Neural crest cell (in vitro differentiated cells): ENCODE data around the gene JPT2. TPM values are rescaled to one million over a fixed set of nuclear protein-coding genes. Genes with fewer than 3 reads are reported as not detected.

Source experiments
- DNase-seq: peaks from one replicate; pipeline ENCODE4 v3.0.0; 2021; ENCODE audit warnings: low read depth, mixed read lengths, low spot score
- H3K27ac Mint-ChIP-seq: one replicate; pipeline ENCODE4 v1.8.0; 2021; ENCODE audit warnings: mild to moderate bottlenecking, mixed read lengths; ENCODE audit not compliant: unreplicated experiment
- H3K27me3 Mint-ChIP-seq: 2 replicates; pipeline ENCODE4 v1.8.0; 2021; ENCODE audit warnings: low read depth, mild to moderate bottlenecking, mixed read lengths
- H3K36me3 Mint-ChIP-seq: 2 replicates; pipeline ENCODE4 v1.8.0; 2021; ENCODE audit warnings: low read depth, mild to moderate bottlenecking, mixed read lengths
- H3K4me1 Mint-ChIP-seq: 2 replicates; pipeline ENCODE4 v1.8.0; 2021; ENCODE audit warnings: mixed read lengths
- H3K4me3 Mint-ChIP-seq: one replicate; pipeline ENCODE4 v1.8.0; 2021; ENCODE audit warnings: mild to moderate bottlenecking, mixed read lengths
- H3K9me3 Mint-ChIP-seq: 2 replicates; pipeline ENCODE4 v1.8.0; 2021; ENCODE audit warnings: mixed read lengths
- CTCF ChIP-seq: fragments of 200-600 bp; sonication (generic); conservative IDR thresholded peaks from 2 replicates; pipeline ENCODE4 v1.5.0; 2021; ENCODE audit warnings: antibody characterized with exemption, mild to moderate bottlenecking
- total RNA-seq: library from RNA; stranded (reverse); gene quantifications from 2 replicates; pipeline ENCODE4 v1.2.1, GENCODE V29; 2021

The JPT2 gene
- total RNA-seq, 1 donor from 2014 or later: 247 TPM

- H3K27ac Mint-ChIP-seq: peak overlapping the region; percentile 72
Observed at GRCh38 chr16:1633310-1633709, 44.8 kb upstream of the JPT2 start.

GRCh38 chr16:1634541-1634940 lies 43.5 kb upstream of the JPT2 start:
- H3K4me1 Mint-ChIP-seq: peaks cover 4% of the 10 kb centered on the region
- H3K4me3 Mint-ChIP-seq: no peak overlapping the region
- H3K36me3 Mint-ChIP-seq: peaks cover 6% of the 10 kb centered on the region
- no peak for TF ChIP-seq CTCF
- H3K27ac Mint-ChIP-seq: peak overlapping the region; percentile 89
- DNase-seq: no peak
- H3K9me3 Mint-ChIP-seq: no peaks in the 10 kb centered on the region
- no peaks in the 10 kb centered on the region for H3K27me3 Mint-ChIP-seq

More at GRCh38 chr16:1633310-1633709, 44.8 kb upstream of the JPT2 start:
- no peak for TF ChIP-seq CTCF
- Mint-ChIP-seq H3K27me3 (no peaks in the 10 kb centered on the region), H3K4me1 (peaks cover 4% of the 10 kb centered on the region), H3K4me3 (no peak overlapping the region), H3K9me3 (no peaks in the 10 kb centered on the region), H3K36me3 (peaks cover 6% of the 10 kb centered on the region)
- DNase-seq: no peak

GRCh38 chr16:1635070-1635469 lies 43.0 kb upstream of the JPT2 start:
- Mint-ChIP-seq H3K4me1 (peaks cover 4% of the 10 kb centered on the region), H3K27me3 (no peaks in the 10 kb centered on the region), H3K9me3 (no peaks in the 10 kb centered on the region), H3K27ac (peak overlapping the region; percentile 43), H3K36me3 (peaks cover 6% of the 10 kb centered on the region), H3K4me3 (no peak overlapping the region)
- no peak for DNase-seq
- no peak for TF ChIP-seq CTCF

GRCh38 chr16:1637526-1637925 lies 40.6 kb upstream of the JPT2 start:
- no peaks in the 10 kb centered on the region for H3K9me3 Mint-ChIP-seq
- H3K27ac Mint-ChIP-seq: no peak overlapping the region
- peaks cover 4% of the 10 kb centered on the region for H3K4me1 Mint-ChIP-seq
- DNase-seq: no peak
- no peaks in the 10 kb centered on the region for H3K27me3 Mint-ChIP-seq
- no peak overlapping the region for H3K4me3 Mint-ChIP-seq
- H3K36me3 Mint-ChIP-seq: peaks cover 10% of the 10 kb centered on the region
- TF ChIP-seq CTCF: no peak

GRCh38 chr16:1638757-1639156 lies 39.3 kb upstream of the JPT2 start:
- TF ChIP-seq CTCF: no peak
- no peaks in the 10 kb centered on the region for H3K27me3 Mint-ChIP-seq
- H3K4me3 Mint-ChIP-seq: no peak overlapping the region
- H3K9me3 Mint-ChIP-seq: no peaks in the 10 kb centered on the region
- peaks cover 13% of the 10 kb centered on the region for H3K36me3 Mint-ChIP-seq
- H3K27ac Mint-ChIP-seq: peak overlapping the region; percentile 32
- peaks cover 4% of the 10 kb centered on the region for H3K4me1 Mint-ChIP-seq
- DNase-seq: no peak

GRCh38 chr16:1639282-1639681 lies 38.8 kb upstream of the JPT2 start:
- H3K9me3 Mint-ChIP-seq: no peaks in the 10 kb centered on the region
- DNase-seq: no peak
- H3K27ac Mint-ChIP-seq: peak overlapping the region; percentile 32
- TF ChIP-seq CTCF: no peak
- no peaks in the 10 kb centered on the region for H3K27me3 Mint-ChIP-seq
- no peak overlapping the region for H3K4me3 Mint-ChIP-seq
- H3K36me3 Mint-ChIP-seq: peaks cover 14% of the 10 kb centered on the region
- peaks cover 4% of the 10 kb centered on the region for H3K4me1 Mint-ChIP-seq
